ENCODE results near the gene TRIP10. TPM values are rescaled to one million over a fixed set of nuclear protein-coding genes. Genes with fewer than 3 reads are reported as not detected.

TRIP10 gene
- total and polyA plus RNA-seq, 2 of the 8 experiments (the other 6 are each of a cell fraction or from before 2014, with no cell fraction given) = 27.8 to 69.5 TPM

DNA sequence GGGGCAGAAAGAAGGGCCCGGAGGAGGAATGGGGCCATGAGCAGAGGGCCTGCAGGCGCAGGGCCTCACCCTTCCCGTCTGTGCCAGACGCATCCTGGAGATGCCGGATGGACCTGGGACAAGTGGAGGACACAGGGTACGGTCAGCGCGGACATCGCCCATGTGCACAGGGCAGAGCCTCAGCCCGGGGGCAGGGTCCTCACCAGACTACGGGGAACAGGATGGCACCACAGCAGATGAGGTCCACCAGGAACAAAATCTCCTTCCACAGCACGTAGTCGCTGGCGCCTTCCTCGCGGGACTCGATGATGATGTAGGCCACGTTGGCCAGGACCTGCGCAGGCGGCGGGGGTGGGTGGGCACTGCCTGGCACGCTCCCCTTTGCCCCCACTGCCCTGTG is 7.7 kb upstream of the TRIP10 start (continued):
- TF ChIP-seq EGR1 (IDR thresholded peaks at IDR 0.05; ENCODE audit: borderline replicate concordance, low read depth, low read length) (no peak), FOSL1 (IDR thresholded peaks at IDR 0.05; ENCODE audit: insufficient read depth, low read depth, low read length) (no peak)
